Activated naive CD8-positive, alpha-beta T cell treated with anti-CD3 and anti-CD28 coated beads, Interleukin-2, amount 10 ng/mL, durations not matched to agents 7 days and 5 days (primary cell): ENCODE data around the gene MAPKAP1. TPM values are rescaled to one million over a fixed set of nuclear protein-coding genes. Genes with fewer than 3 reads are reported as not detected.

ENCODE experiments used
- ATAC-seq: fragments of 150-1000 bp; cut with Tn5 transposase; one replicate; pipeline ENCODE4 v1.10.0; 2021; ENCODE audit warnings: low read depth, moderate library complexity
- POLR2A ChIA-PET: fragments of 350-600 bp; sonication (Branson Sonifier 250); formaldehyde crosslinking; loops from one replicate; lab custom pipeline; 2021; ENCODE audit warnings: antibody characterized with exemption; lab: Charles Lee
- DNase-seq: peaks from one replicate; pipeline ENCODE4 v3.0.0; 2021
- H3K27ac Mint-ChIP-seq: one replicate; pipeline ENCODE4 v1.8.0; 2022; ENCODE audit warnings: mild to moderate bottlenecking, mixed read lengths
- H3K27me3 Mint-ChIP-seq: one replicate; pipeline ENCODE4 v1.8.0; 2022; ENCODE audit warnings: mild to moderate bottlenecking, moderate library complexity, mixed read lengths
- H3K36me3 Mint-ChIP-seq: one replicate; pipeline ENCODE4 v1.8.0; 2021; ENCODE audit warnings: mild to moderate bottlenecking, mixed read lengths
- H3K4me1 Mint-ChIP-seq: one replicate; pipeline ENCODE4 v1.8.0; 2021; ENCODE audit warnings: mixed read lengths
- H3K4me3 Mint-ChIP-seq: one replicate; pipeline ENCODE4 v1.8.0; 2022; ENCODE audit warnings: mild to moderate bottlenecking, moderate library complexity, mixed read lengths
- H3K9me3 Mint-ChIP-seq: one replicate; pipeline ENCODE4 v1.8.0; 2021; ENCODE audit warnings: mixed read lengths
- total RNA-seq, 2 experiments: library from RNA; stranded (reverse); gene quantifications; one replicate each; pipeline ENCODE4 v1.2.3, GENCODE V29; 2021

MAPKAP1 gene
- total RNA-seq, result 10 to 100 TPM; 48.2 to 51.5 TPM

- ATAC-seq, result peak; percentile 99
- Mint-ChIP-seq H3K27me3 (no peaks in the 10 kb centered on the region), H3K4me3 (peak within 1 kb of the TSS; percentile 88), H3K4me1 (peaks cover 25% of the 10 kb centered on the region), H3K36me3 (peaks cover 10% of the 10 kb centered on the region), H3K27ac (peak within 1 kb of the TSS; percentile 70), H3K9me3 (no peaks in the 10 kb centered on the region)
- DNase-seq, result peak; percentile 91
- POLR2A ChIA-PET, result interaction anchor here (0.6 to 1.6 kb wide), 13 partner anchors 35 to 910 kb away, joined by 3 to 6 read pairs (median 4); no protein-coding TSS in a partner anchor
These were observed at the start of gene MAPKAP1 for GRCh38 chr9:125706651-125707471. Gene MAPKAP1 (minus strand): TSS chr9:125707208. CDS start chr9:125672574, 34,634 bp downstream.

GRCh38 chr9:125756518-125756917 is 49.5 kb upstream of the MAPKAP1 start:
- Mint-ChIP-seq H3K36me3 (peaks cover 7% of the 10 kb centered on the region), H3K4me1 (peaks cover 11% of the 10 kb centered on the region), H3K27me3 (no peaks in the 10 kb centered on the region), H3K27ac (no peak overlapping the region), H3K4me3 (no peak overlapping the region), H3K9me3 (no peaks in the 10 kb centered on the region)
- POLR2A ChIA-PET, result no interaction called here
- DNase-seq (no peak), ATAC-seq (no peak)

DNA sequence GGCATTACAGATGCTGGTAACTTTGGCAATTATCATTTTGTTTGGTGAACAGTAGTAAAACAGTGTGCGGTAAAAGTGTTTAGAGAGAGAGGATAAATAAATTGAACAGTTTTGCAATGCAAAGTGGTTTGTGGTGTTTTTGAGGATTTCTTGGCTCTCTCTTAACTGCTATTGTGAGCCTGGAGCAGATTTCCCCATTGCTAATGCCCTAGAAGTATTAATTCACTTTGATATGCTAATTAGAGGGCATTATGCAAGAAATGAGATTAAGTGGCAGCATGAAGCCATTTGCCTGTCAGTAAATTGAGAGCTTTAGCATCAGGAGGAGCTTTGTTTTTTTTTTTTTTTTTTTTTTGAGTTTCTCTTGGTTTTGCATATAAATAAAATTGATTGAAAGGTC is 48.3 kb upstream of the MAPKAP1 start:
- peaks cover 10% of the 10 kb centered on the region for H3K36me3 Mint-ChIP-seq
- H3K27ac Mint-ChIP-seq, result no peak overlapping the region
- POLR2A ChIA-PET, result interaction anchor here (0.6 to 1.0 kb wide), 3 partner anchors 9 to 78 kb away, joined by 3 to 5 read pairs (median 3); partner anchors contain the start of gene MAPKAP1
- no peak overlapping the region for H3K4me3 Mint-ChIP-seq
- ATAC-seq (no peak), DNase-seq (no peak)
- no peaks in the 10 kb centered on the region for H3K27me3 Mint-ChIP-seq
- H3K4me1 Mint-ChIP-seq, result peaks cover 14% of the 10 kb centered on the region
- no peaks in the 10 kb centered on the region for H3K9me3 Mint-ChIP-seq

DNA sequence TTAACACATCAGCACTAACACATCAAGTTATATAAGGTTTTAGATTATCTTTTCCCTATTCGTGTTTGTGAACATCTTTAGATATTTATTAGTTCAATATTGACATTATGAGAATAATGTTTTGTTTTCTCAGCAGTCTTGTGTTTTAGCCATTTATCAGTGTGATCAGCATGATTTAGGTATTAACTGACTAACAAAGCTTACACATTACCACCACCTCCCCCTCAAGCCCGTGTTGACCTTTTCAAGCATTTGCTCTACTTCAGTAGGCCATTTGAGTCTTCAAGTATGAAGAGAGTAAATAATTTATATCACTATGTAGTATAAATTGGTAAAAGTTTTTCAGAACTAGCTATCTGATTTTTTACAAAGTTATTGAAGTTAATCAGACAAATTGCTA is 47.1 kb upstream of the MAPKAP1 start:
- no peak overlapping the region for H3K4me3 Mint-ChIP-seq
- H3K27ac Mint-ChIP-seq, result no peak overlapping the region
- POLR2A ChIA-PET, result interaction anchor here (1.0 kb wide), 1 partner anchor 8 kb away, joined by 3 read pairs; no protein-coding TSS in a partner anchor
- no peaks in the 10 kb centered on the region for H3K27me3 Mint-ChIP-seq
- peaks cover 17% of the 10 kb centered on the region for H3K4me1 Mint-ChIP-seq
- DNase-seq (no peak), ATAC-seq (no peak)
- no peaks in the 10 kb centered on the region for H3K9me3 Mint-ChIP-seq
- peaks cover 14% of the 10 kb centered on the region for H3K36me3 Mint-ChIP-seq

GRCh38 chr9:125752070-125752628 is 45.1 kb upstream of the MAPKAP1 start:
- no peaks in the 10 kb centered on the region for H3K9me3 Mint-ChIP-seq
- peaks cover 16% of the 10 kb centered on the region for H3K36me3 Mint-ChIP-seq
- H3K27ac Mint-ChIP-seq, result no peak overlapping the region
- peaks cover 20% of the 10 kb centered on the region for H3K4me1 Mint-ChIP-seq
- no peak overlapping the region for H3K4me3 Mint-ChIP-seq
- no peaks in the 10 kb centered on the region for H3K27me3 Mint-ChIP-seq
- POLR2A ChIA-PET, result no interaction called here
- DNase-seq (no peak), ATAC-seq (no peak)

DNA sequence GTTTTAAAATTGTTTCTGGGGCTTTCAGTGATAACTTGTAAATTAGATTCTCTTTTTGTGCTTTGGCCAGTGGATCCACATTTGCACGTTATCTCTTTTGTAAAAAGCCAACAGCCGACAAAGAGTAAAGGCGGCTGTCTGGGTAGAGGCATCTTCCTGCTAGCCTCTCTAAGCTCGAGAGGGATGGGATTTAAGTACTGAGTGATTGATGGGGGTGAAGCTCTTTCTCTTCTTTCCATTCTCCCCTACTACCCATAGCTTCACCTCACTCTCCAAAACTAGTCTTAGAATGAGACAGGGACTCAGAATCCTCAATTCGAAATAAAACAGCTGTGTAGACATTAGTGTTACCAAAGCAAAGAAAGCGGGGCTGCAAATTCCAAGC is 43.6 kb upstream of the MAPKAP1 start:
- Mint-ChIP-seq H3K27me3 (peaks cover 3% of the 10 kb centered on the region), H3K4me3 (no peak overlapping the region), H3K27ac (no peak overlapping the region), H3K4me1 (peaks cover 25% of the 10 kb centered on the region), H3K36me3 (peaks cover 16% of the 10 kb centered on the region), H3K9me3 (no peaks in the 10 kb centered on the region)
- ATAC-seq (no peak), DNase-seq (no peak)
- POLR2A ChIA-PET, result no interaction called here

DNA sequence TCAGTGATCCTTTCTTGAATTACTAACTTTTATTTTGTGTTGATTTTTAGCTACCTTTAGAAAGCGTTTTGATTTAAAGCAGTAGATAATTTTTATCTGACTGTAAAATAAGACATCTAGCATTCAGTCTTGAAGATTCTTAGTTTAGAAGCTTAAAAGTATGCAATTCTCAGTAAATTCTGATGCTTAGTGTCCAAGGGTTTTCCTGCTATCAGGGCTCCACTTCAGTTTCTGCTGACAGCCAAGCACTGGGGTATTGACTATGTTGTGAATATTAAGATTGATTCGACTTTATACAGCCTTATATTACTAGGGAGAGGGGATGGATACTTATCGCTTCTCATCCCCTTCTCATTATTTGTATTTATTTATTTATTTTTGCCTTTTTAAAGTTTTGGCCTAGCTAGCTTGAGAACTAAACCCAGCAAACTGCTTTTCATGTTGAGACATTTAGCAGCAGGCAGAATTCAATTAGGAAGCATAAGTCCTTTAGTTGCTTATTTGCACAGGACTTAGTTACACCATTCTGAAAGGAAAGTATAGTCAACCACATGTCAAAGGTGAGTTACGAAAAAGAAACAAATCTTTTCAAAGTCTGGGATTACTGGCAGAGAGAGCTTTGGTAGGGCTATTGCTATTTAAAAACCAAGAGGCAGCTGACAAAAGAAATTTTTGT is 43.1 kb upstream of the MAPKAP1 start:
- Mint-ChIP-seq H3K27me3 (peaks cover 7% of the 10 kb centered on the region), H3K27ac (no peak overlapping the region)
- POLR2A ChIA-PET, result no interaction called here

GRCh38 chr9:125749287-125749935 is 42.4 kb upstream of the MAPKAP1 start:
- Mint-ChIP-seq H3K27me3 (peaks cover 14% of the 10 kb centered on the region), H3K9me3 (no peaks in the 10 kb centered on the region), H3K4me3 (peak overlapping the region; percentile 91), H3K36me3 (peaks cover 16% of the 10 kb centered on the region), H3K27ac (no peak overlapping the region), H3K4me1 (peaks cover 31% of the 10 kb centered on the region)
- POLR2A ChIA-PET, result interaction anchor here (0.6 kb wide), 1 partner anchor 42 kb away, joined by 4 read pairs; the partner anchor contains the start of gene MAPKAP1
- ATAC-seq (no peak), DNase-seq (no peak)

More for the DNA sequence above, 43.1 kb upstream of the MAPKAP1 start:
- no peak for DNase-seq
- H3K9me3 Mint-ChIP-seq, result no peaks in the 10 kb centered on the region
- H3K36me3 Mint-ChIP-seq, result peaks cover 16% of the 10 kb centered on the region
- no peak overlapping the region for H3K4me3 Mint-ChIP-seq
- peaks cover 30% of the 10 kb centered on the region for H3K4me1 Mint-ChIP-seq
- no peak for ATAC-seq

GRCh38 chr9:125748446-125749099 is 41.6 kb upstream of the MAPKAP1 start:
- H3K4me3 Mint-ChIP-seq, result peak overlapping the region; percentile 91
- peaks cover 21% of the 10 kb centered on the region for H3K27me3 Mint-ChIP-seq
- POLR2A ChIA-PET, result interaction anchor here (0.6 to 1.3 kb wide), 5 partner anchors 11 to 115 kb away, joined by 3 to 4 read pairs (median 4); partner anchors contain the start of gene MAPKAP1

GRCh38 chr9:125747765-125748445 is 40.9 kb upstream of the MAPKAP1 start:
- Mint-ChIP-seq H3K4me1 (peaks cover 31% of the 10 kb centered on the region), H3K27me3 (peaks cover 25% of the 10 kb centered on the region), H3K27ac (peak overlapping the region; percentile 84), H3K9me3 (no peaks in the 10 kb centered on the region), H3K36me3 (peaks cover 13% of the 10 kb centered on the region), H3K4me3 (peak overlapping the region; percentile 91)
- no peak for ATAC-seq
- DNase-seq, result peak; percentile 62
- POLR2A ChIA-PET, result interaction anchor here (1.0 to 1.3 kb wide), 4 partner anchors 11 to 115 kb away, joined by 3 to 4 read pairs (median 4); partner anchors contain the start of gene MAPKAP1

More at GRCh38 chr9:125748446-125749099, 41.6 kb upstream of the MAPKAP1 start:
- Mint-ChIP-seq H3K36me3 (peaks cover 14% of the 10 kb centered on the region), H3K4me1 (peaks cover 31% of the 10 kb centered on the region), H3K9me3 (no peaks in the 10 kb centered on the region), H3K27ac (peak overlapping the region; percentile 84)
- no peak for ATAC-seq
- DNase-seq, result peak; percentile 40

- peak; percentile 71 for DNase-seq
- H3K36me3 Mint-ChIP-seq, result peaks cover 11% of the 10 kb centered on the region
- POLR2A ChIA-PET, result interaction anchor here (1.0 kb wide), 1 partner anchor 75 kb away, joined by 4 read pairs; no protein-coding TSS in a partner anchor
- H3K4me3 Mint-ChIP-seq, result peak within 1 kb of the TSS; percentile 91
- peak; percentile 9 for ATAC-seq
- H3K27me3 Mint-ChIP-seq, result peaks cover 25% of the 10 kb centered on the region
- H3K9me3 Mint-ChIP-seq, result no peaks in the 10 kb centered on the region
- H3K4me1 Mint-ChIP-seq, result peaks cover 28% of the 10 kb centered on the region
- H3K27ac Mint-ChIP-seq, result peak within 1 kb of the TSS; percentile 91
These were observed 40.2 kb upstream of the MAPKAP1 start, which contains the start of gene PBX3 for GRCh38 chr9:125747053-125747764. Gene PBX3 (plus strand): TSS chr9:125747373.
